H1 (cell line): ENCODE results near the gene SLC24A4. TPM values are rescaled to one million over a fixed set of nuclear protein-coding genes. Genes with fewer than 3 reads are reported as not detected.

Source experiments
- EGR1 ChIP-seq: IDR thresholded peaks from 2 replicates; pipeline ENCODE4 v1.6.1; 2011; ENCODE audit warnings: low read depth, low read length, borderline replicate concordance
- KDM4A ChIP-seq: IDR thresholded peaks from one replicate; pipeline ENCODE4 v1.7.1; 2012; ENCODE audit warnings: low read depth, mild to moderate bottlenecking, moderate library complexity, low read length, inconsistent platforms; ENCODE audit not compliant: severe bottlenecking
- MAX ChIP-seq: IDR thresholded peaks from 2 replicates; pipeline ENCODE4 v1.6.1; 2012; ENCODE audit warnings: inconsistent platforms
- RAD21 ChIP-seq, 2 experiments: IDR thresholded peaks in 1 of 2; conservative IDR thresholded peaks in 1 of 2; 2 replicates each; pipeline ENCODE4 v1.6.1; 2011; ENCODE audit warnings: low read depth in 2 of 2, low read length in 2 of 2, improper control_type of control experiment in 1 of 2, inconsistent platforms in 1 of 2, mild to moderate bottlenecking in 1 of 2, moderate library complexity in 1 of 2
- SIRT6 ChIP-seq: IDR thresholded peaks from one replicate; pipeline ENCODE4 v1.7.1; 2012; ENCODE audit warnings: low read length, inconsistent platforms
- SP1 ChIP-seq: IDR thresholded peaks from 2 replicates; pipeline ENCODE4 v1.6.1; 2011; ENCODE audit warnings: low read depth, low read length
- TCF12 ChIP-seq: IDR thresholded peaks from 2 replicates; pipeline ENCODE4 v1.6.1; 2011; ENCODE audit warnings: low read depth, mild to moderate bottlenecking, low read length
- polyA plus RNA-seq, 7 experiments: library from polyadenylated mRNA; depleted of rRNA in 3 of 7; stranded (reverse) in 5 of 7; unstranded in 2 of 7; fragments of >200 nt in 5 of 7; fragments of 200-250 nt in 2 of 7; gene quantifications; 1 replicate in 5 of 7; 2 replicates in 1 of 7; 4 replicates in 1 of 7; pipeline versions ENCODE4 v1.2.1 to v1.2.3, GENCODE V29; 2011 to 2013; ENCODE audit warnings: missing spikeins in 2 of 7, mixed read lengths in 2 of 7
- total RNA-seq: library from RNA; stranded (reverse); fragmentation: NEBNext Ultra II Directional; extraction: Animal tissue kit (Norgen Biotek cat#: 25700); gene quantifications from 2 replicates; pipeline ENCODE4 v1.2.1, GENCODE V29; 2021

The SLC24A4 gene
- total and polyA plus RNA-seq, 2 of the 8 experiments (the other 6 are each of a cell fraction or from before 2014, with no cell fraction given): 0.27 to 0.89 TPM

- no peak for TF ChIP-seq MAX
- TF ChIP-seq TCF12: no peak
- no peak for TF ChIP-seq RAD21 (IDR thresholded peaks at IDR 0.05 in 1 of 2, conservative IDR thresholded peaks at IDR 0.05 in 1 of 2; ENCODE audit: low read depth in 2 of 2, low read length in 2 of 2)
- TF ChIP-seq EGR1: no peak
- TF ChIP-seq SP1: no peak
- no peak for TF ChIP-seq KDM4A
- no peak for TF ChIP-seq SIRT6
Observed at GRCh38 chr14:92516344-92516965, 193.5 kb downstream of the SLC24A4 start (continued).
